SK-N-SH treated with all-trans-retinoic acid at 6 μM for 48 hours (cell line): ENCODE measurements around the gene GBE1.

Experiments
- ATAC-seq: fragments of 200-7000 bp; cut with Tn5 transposase; 3 replicates; pipeline ENCODE4 v1.9.1; 2020; ENCODE audit warnings: mild to moderate bottlenecking, moderate library complexity
- ARNTL ChIP-seq: fragments of 450-650 bp; formaldehyde crosslinking; IDR thresholded peaks from 2 replicates; pipeline ENCODE4 v1.5.0; 2020; ENCODE audit warnings: low read depth, mild to moderate bottlenecking, moderate library complexity, borderline replicate concordance
- BACH2 ChIP-seq: fragments of 250-450 bp; sonication (Bioruptor Pico); IDR thresholded peaks from 2 replicates; pipeline ENCODE4 v1.9.0; 2021; ENCODE audit warnings: mild to moderate bottlenecking, borderline replicate concordance
- CREB5 ChIP-seq: fragments of 250-450 bp; sonication (Bioruptor Pico); IDR thresholded peaks from 2 replicates; pipeline ENCODE4 v1.5.1; 2020; ENCODE audit warnings: low read depth, mild to moderate bottlenecking, moderate library complexity
- CSDC2 ChIP-seq: fragments of 250-450 bp; sonication (Bioruptor Pico); IDR thresholded peaks from 2 replicates; pipeline ENCODE4 v1.5.0; 2020; ENCODE audit warnings: mild to moderate bottlenecking, moderate library complexity
- ESRRG ChIP-seq: fragments of 250-450 bp; sonication (Bioruptor Pico); IDR thresholded peaks from 2 replicates; pipeline ENCODE4 v1.6.1; 2021; ENCODE audit warnings: mild to moderate bottlenecking
- GLIS3 ChIP-seq: fragments of 250-450 bp; sonication (Bioruptor Pico); IDR thresholded peaks from 2 replicates; pipeline ENCODE4 v1.5.0; 2020; ENCODE audit warnings: mild to moderate bottlenecking, moderate library complexity
- ISL1 ChIP-seq: fragments of 250-450 bp; sonication (Bioruptor Pico); IDR thresholded peaks from 2 replicates; pipeline ENCODE4 v2.1.2; 2022; ENCODE audit warnings: mild to moderate bottlenecking, moderate library complexity
- OSR1 ChIP-seq: fragments of 250-450 bp; sonication (Bioruptor Pico); IDR thresholded peaks from 2 replicates; pipeline ENCODE4 v1.8.0; 2022; ENCODE audit warnings: moderate library complexity, mild to moderate bottlenecking, inconsistent platforms
- PATZ1 ChIP-seq: fragments of 250-450 bp; sonication (Bioruptor Pico); IDR thresholded peaks from 2 replicates; pipeline ENCODE4 v1.8.0; 2020; ENCODE audit warnings: mild to moderate bottlenecking, moderate library complexity, borderline replicate concordance
- PPARA ChIP-seq: fragments of 250-450 bp; sonication (Bioruptor Pico); IDR thresholded peaks from 2 replicates; pipeline ENCODE4 v1.5.0; 2020; ENCODE audit warnings: mild to moderate bottlenecking, borderline replicate concordance
- RARB ChIP-seq: fragments of 250-450 bp; sonication (Bioruptor Pico); IDR thresholded peaks from 2 replicates; pipeline ENCODE4 v1.8.0; 2021; ENCODE audit warnings: mild to moderate bottlenecking, moderate library complexity
- SNAI2 ChIP-seq: fragments of 250-450 bp; sonication (Bioruptor Pico); IDR thresholded peaks from 2 replicates; pipeline ENCODE4 v1.5.0; 2020; ENCODE audit warnings: mild to moderate bottlenecking, moderate library complexity
- TCF4 ChIP-seq: fragments of 250-450 bp; sonication (Bioruptor Pico); IDR thresholded peaks from 2 replicates; pipeline ENCODE4 v1.8.0; 2021; ENCODE audit warnings: mild to moderate bottlenecking, moderate library complexity, borderline replicate concordance
- TOX ChIP-seq: fragments of 250-450 bp; sonication (Bioruptor Pico); IDR thresholded peaks from 2 replicates; pipeline ENCODE4 v1.8.0; 2021; ENCODE audit warnings: mild to moderate bottlenecking, moderate library complexity, borderline replicate concordance
- TSHZ2 ChIP-seq: fragments of 250-450 bp; sonication (Bioruptor Pico); IDR thresholded peaks from 2 replicates; pipeline ENCODE4 v1.5.0; 2020; ENCODE audit warnings: mild to moderate bottlenecking, moderate library complexity
- ZC3H10 ChIP-seq: fragments of 250-450 bp; sonication (Bioruptor Pico); IDR thresholded peaks from 2 replicates; pipeline ENCODE4 v1.5.1; 2021; ENCODE audit warnings: mild to moderate bottlenecking, moderate library complexity
- ZFP3 ChIP-seq: fragments of 250-450 bp; sonication (Bioruptor Pico); IDR thresholded peaks from 2 replicates; pipeline ENCODE4 v1.5.0; 2020; ENCODE audit warnings: mild to moderate bottlenecking, moderate library complexity
- ZFP30 ChIP-seq: fragments of 450-650 bp; formaldehyde crosslinking; IDR thresholded peaks from 2 replicates; pipeline ENCODE4 v1.5.0; 2022; ENCODE audit warnings: mild to moderate bottlenecking, moderate library complexity
- ZNF565 ChIP-seq: fragments of 450-650 bp; formaldehyde crosslinking; conservative IDR thresholded peaks from 2 replicates; pipeline ENCODE4 v1.5.0; 2020; ENCODE audit warnings: low read depth, mild to moderate bottlenecking, moderate library complexity
- ZNF70 ChIP-seq: fragments of 450-650 bp; formaldehyde crosslinking; IDR thresholded peaks from 2 replicates; pipeline ENCODE4 v1.5.0; 2020; ENCODE audit warnings: mild to moderate bottlenecking, moderate library complexity
- ZNF8 ChIP-seq: fragments of 450-650 bp; formaldehyde crosslinking; IDR thresholded peaks from 2 replicates; pipeline ENCODE4 v1.5.0; 2020; ENCODE audit warnings: mild to moderate bottlenecking, moderate library complexity
- TF ChIP-seq, protein P1 (sequence below): fragments of 250-450 bp; sonication (Bioruptor Pico); IDR thresholded peaks from 2 replicates; pipeline ENCODE4 v1.8.0; 2021; ENCODE audit warnings: low read depth, mild to moderate bottlenecking, moderate library complexity, borderline replicate concordance
- TF ChIP-seq, protein P2 (sequence below): fragments of 250-450 bp; sonication (Bioruptor Pico); IDR thresholded peaks from 2 replicates; pipeline ENCODE4 v1.5.1; 2021; ENCODE audit warnings: mild to moderate bottlenecking, moderate library complexity

GBE1 gene

DNA sequence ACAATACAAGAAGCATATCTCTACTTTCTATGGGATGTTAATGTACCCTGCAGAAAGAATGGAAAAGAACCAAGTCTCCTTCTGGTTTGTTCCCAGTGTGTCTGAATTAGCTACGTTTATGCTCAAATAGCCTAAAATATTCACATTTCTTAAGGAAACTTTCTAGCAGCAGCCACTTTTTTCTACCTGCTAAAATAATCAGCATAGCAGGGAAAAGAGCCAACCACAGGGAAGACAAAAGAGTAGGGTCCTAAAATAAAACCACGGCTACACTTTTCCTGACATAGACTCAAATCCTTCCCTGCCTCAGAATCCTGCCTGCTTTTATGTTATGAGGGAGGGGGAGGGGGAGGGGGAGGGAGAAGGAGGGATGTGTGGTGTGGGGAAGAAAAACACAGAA, 136.7 kb downstream of the GBE1 start:
- TF ChIP-seq ISL1 (CRISPR knock-in tag): no peak
- no peak for TF ChIP-seq ZFP30 (CRISPR knock-in tag)
- TF ChIP-seq ZC3H10 (CRISPR knock-in tag): no peak
- no peak for TF ChIP-seq GLIS3
- no peak for TF ChIP-seq TCF4
- no peak for TF ChIP-seq PATZ1 (CRISPR knock-in tag)
- TF ChIP-seq CSDC2: no peak
- TF ChIP-seq RARB (CRISPR knock-in tag): no peak
- TF ChIP-seq ARNTL (CRISPR knock-in tag): no peak
- no peak for TF ChIP-seq BACH2 (CRISPR knock-in tag)
- TF ChIP-seq OSR1 (CRISPR knock-in tag): no peak
- TF ChIP-seq ZNF8 (CRISPR knock-in tag): no peak
- no peak for TF ChIP-seq ZNF70 (CRISPR knock-in tag)
- TF ChIP-seq, protein P1, sequence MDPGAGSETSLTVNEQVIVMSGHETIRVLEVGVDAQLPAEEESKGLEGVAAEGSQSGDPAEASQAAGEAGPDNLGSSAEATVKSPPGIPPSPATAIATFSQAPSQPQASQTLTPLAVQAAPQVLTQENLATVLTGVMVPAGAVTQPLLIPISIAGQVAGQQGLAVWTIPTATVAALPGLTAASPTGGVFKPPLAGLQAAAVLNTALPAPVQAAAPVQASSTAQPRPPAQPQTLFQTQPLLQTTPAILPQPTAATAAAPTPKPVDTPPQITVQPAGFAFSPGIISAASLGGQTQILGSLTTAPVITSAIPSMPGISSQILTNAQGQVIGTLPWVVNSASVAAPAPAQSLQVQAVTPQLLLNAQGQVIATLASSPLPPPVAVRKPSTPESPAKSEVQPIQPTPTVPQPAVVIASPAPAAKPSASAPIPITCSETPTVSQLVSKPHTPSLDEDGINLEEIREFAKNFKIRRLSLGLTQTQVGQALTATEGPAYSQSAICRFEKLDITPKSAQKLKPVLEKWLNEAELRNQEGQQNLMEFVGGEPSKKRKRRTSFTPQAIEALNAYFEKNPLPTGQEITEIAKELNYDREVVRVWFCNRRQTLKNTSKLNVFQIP (CRISPR knock-in tag): no peak
- TF ChIP-seq TSHZ2: no peak
- TF ChIP-seq SNAI2 (CRISPR knock-in tag): no peak
- ATAC-seq: no peak

DNA sequence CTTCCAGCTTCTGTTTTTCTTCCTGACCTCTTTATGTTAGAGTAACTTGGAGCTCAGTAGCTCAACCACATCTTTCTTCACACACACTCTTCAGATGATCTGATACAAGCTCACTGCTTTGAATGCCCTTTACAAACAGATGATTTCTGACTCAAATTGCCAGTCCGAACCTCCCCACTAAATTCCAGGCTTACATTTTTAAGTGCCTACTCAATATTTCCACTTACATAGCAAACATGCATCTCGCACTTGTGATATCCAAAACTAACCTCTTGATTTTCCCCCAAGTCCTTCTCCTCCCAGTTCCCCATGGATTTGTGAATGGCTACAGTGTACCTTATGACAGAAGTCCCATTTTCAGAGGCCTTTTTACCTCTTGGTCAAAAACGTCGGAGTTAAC, 139.1 kb downstream of the GBE1 start:
- no peak for ATAC-seq
- TF ChIP-seq PPARA (CRISPR knock-in tag) (no peak), BACH2 (CRISPR knock-in tag) (no peak), ARNTL (CRISPR knock-in tag) (no peak), ZFP3 (CRISPR knock-in tag) (no peak), TCF4 (no peak), GLIS3 (no peak), ZNF70 (CRISPR knock-in tag) (no peak), ESRRG (CRISPR knock-in tag) (no peak), RARB (CRISPR knock-in tag) (no peak), PATZ1 (CRISPR knock-in tag) (no peak), CREB5 (CRISPR knock-in tag) (no peak), ZC3H10 (CRISPR knock-in tag) (no peak), TOX (no peak), ISL1 (CRISPR knock-in tag) (no peak), ZNF565 (CRISPR knock-in tag) (no peak), SNAI2 (CRISPR knock-in tag) (no peak)
- TF ChIP-seq, protein P2, sequence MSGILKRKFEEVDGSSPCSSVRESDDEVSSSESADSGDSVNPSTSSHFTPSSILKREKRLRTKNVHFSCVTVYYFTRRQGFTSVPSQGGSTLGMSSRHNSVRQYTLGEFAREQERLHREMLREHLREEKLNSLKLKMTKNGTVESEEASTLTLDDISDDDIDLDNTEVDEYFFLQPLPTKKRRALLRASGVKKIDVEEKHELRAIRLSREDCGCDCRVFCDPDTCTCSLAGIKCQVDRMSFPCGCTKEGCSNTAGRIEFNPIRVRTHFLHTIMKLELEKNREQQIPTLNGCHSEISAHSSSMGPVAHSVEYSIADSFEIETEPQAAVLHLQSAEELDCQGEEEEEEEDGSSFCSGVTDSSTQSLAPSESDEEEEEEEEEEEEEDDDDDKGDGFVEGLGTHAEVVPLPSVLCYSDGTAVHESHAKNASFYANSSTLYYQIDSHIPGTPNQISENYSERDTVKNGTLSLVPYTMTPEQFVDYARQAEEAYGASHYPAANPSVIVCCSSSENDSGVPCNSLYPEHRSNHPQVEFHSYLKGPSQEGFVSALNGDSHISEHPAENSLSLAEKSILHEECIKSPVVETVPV (CRISPR knock-in tag): no peak
- TF ChIP-seq, protein P1 (CRISPR knock-in tag): no peak
